WI38 (cell line): ENCODE measurements around the gene NAGPA.
"Not testable (repeated sequence)": the region's sequence is repeated elsewhere in the genome, so short reads cannot be mapped to it uniquely, and the experiment has no call there.

ENCODE experiments used
- H3K4me3 ChIP-seq: 2 replicates; pipeline ENCODE4 v1.5.1; 2011; ENCODE audit warnings: low read depth, mild to moderate bottlenecking, control low read depth, low read length
- CTCF ChIP-seq: IDR thresholded peaks from 2 replicates; pipeline ENCODE4 v1.5.1; 2012; ENCODE audit warnings: low read depth, mild to moderate bottlenecking, control low read depth, low read length

NAGPA gene

GRCh38 chr16:5033256-5034166 lies at the start of gene NAGPA:
Gene NAGPA, minus strand, starts transcription at chr16:5033935. Its CDS starts 21 bp downstream, at chr16:5033914.
- TF ChIP-seq CTCF: no peak

GRCh38 chr16:5080996-5081395 lies 47.3 kb upstream of the NAGPA start:
- H3K4me3 ChIP-seq: not testable (repeated sequence)

More at GRCh38 chr16:5033256-5034166, at the start of gene NAGPA:
- H3K4me3 ChIP-seq: peak within 1 kb of the TSS; percentile 76

GRCh38 chr16:5080461-5080860 lies 46.7 kb upstream of the NAGPA start:
- H3K4me3 ChIP-seq: not testable (repeated sequence)

GRCh38 chr16:5078626-5079025 lies 44.9 kb upstream of the NAGPA start:
- no peak overlapping the region for H3K4me3 ChIP-seq
- no peak for TF ChIP-seq CTCF

GRCh38 chr16:5077304-5077703 lies 43.6 kb upstream of the NAGPA start:
- TF ChIP-seq CTCF: no peak
- H3K4me3 ChIP-seq: no peak overlapping the region

- TF ChIP-seq CTCF: no peak
Measured at GRCh38 chr16:5075637-5076036, 41.9 kb upstream of the NAGPA start.

GRCh38 chr16:5073771-5074170 lies 40.0 kb upstream of the NAGPA start:
- not testable (repeated sequence) for H3K4me3 ChIP-seq

More at GRCh38 chr16:5075637-5076036, 41.9 kb upstream of the NAGPA start:
- H3K4me3 ChIP-seq: no peak overlapping the region

- no peak overlapping the region; the same call in 1 of the 2 replicates for H3K4me3 ChIP-seq
Measured at GRCh38 chr16:5073279-5073629, 39.5 kb upstream of the NAGPA start.

More at GRCh38 chr16:5073279-5073629, 39.5 kb upstream of the NAGPA start:
- no peak for TF ChIP-seq CTCF
